B cell (primary cell): ENCODE measurements around the gene C1QL2. TPM values are rescaled to one million over a fixed set of nuclear protein-coding genes. Genes with fewer than 3 reads are reported as not detected.

Experiments
- ATAC-seq: fragments of 200-7000 bp; cut with Tn5 transposase; one replicate; pipeline ENCODE4 v1.10.0; 2021; ENCODE audit warnings: low read depth, mild to moderate bottlenecking, moderate number of reproducible peaks, moderate library complexity
- CTCF ChIA-PET: fragments of 350-600 bp; sonication (Branson Sonifier 250); formaldehyde crosslinking; loops from one replicate; lab custom pipeline; 2021; ENCODE audit warnings: antibody characterized with exemption, inconsistent platforms; lab: Charles Lee
- POLR2A ChIA-PET: fragments of 350-600 bp; sonication (Branson Sonifier 250); formaldehyde crosslinking; loops from one replicate; lab custom pipeline; 2021; ENCODE audit warnings: antibody characterized with exemption; lab: Charles Lee
- DNase-seq: peaks from one replicate; pipeline ENCODE4 v3.0.0; 2013
- H2AFZ ChIP-seq: 2 replicates; pipeline ENCODE4 v1.6.1; 2012; ENCODE audit warnings: mild to moderate bottlenecking, low read depth, low read length; ENCODE audit not compliant: insufficient read depth, poor library complexity, severe bottlenecking
- H3K27ac ChIP-seq, 2 donors: 1 replicate in 1 of 2; 2 replicates in 1 of 2; pipeline ENCODE4 v1.5.1; 2012 to 2013; ENCODE audit warnings: low read length in 2 of 2, mild to moderate bottlenecking in 2 of 2, moderate library complexity in 1 of 2
- H3K27me3 ChIP-seq, 4 experiments: fragments of 200-600 bp in 1 of 4; sonication (generic) in 1 of 4; replicated peaks in 1 of 4; 1 replicate in 2 of 4; 2 replicates in 2 of 4; pipeline versions ENCODE4 v1.6.1 to v1.7.0; 2013 to 2016; ENCODE audit warnings: low read length in 3 of 4, mild to moderate bottlenecking in 2 of 4, mixed read lengths in 1 of 4, moderate library complexity in 1 of 4; ENCODE audit not compliant: insufficient read depth in 4 of 4, control insufficient read depth in 3 of 4; ENCODE audit errors: control extremely low read depth in 1 of 4
- H3K36me3 ChIP-seq, 2 experiments: replicated peaks in 1 of 2; 1 replicate in 1 of 2; 2 replicates in 1 of 2; pipeline versions ENCODE4 v1.6.1 to v1.7.1; 2013; ENCODE audit warnings: low read length in 1 of 2; ENCODE audit not compliant: insufficient read depth in 2 of 2, control insufficient read depth in 1 of 2; ENCODE audit errors: control extremely low read depth in 1 of 2, extremely low read depth in 1 of 2
- H3K4me1 ChIP-seq, 2 donors: fragments of 200-600 bp in 1 of 2; sonication (generic) in 1 of 2; 1 replicate in 1 of 2; 2 replicates in 1 of 2; pipeline versions ENCODE4 v1.5.1 to v1.6.1; 2013 to 2017; ENCODE audit warnings: low read length in 2 of 2; ENCODE audit not compliant: control insufficient read depth in 2 of 2, insufficient read depth in 2 of 2
- H3K4me2 ChIP-seq: replicated peaks from 2 replicates; pipeline ENCODE3; 2012; ENCODE audit warnings: mild to moderate bottlenecking, low read depth, low read length; ENCODE audit not compliant: poor library complexity, severe bottlenecking
- H3K4me3 ChIP-seq, 5 experiments: fragments of 200-600 bp in 1 of 5; sonication (generic) in 1 of 5; 1 replicate in 3 of 5; 2 replicates in 2 of 5; pipeline versions ENCODE4 v1.5.1 to v1.7.0; 2011 to 2016; ENCODE audit warnings: low read length in 4 of 5, mild to moderate bottlenecking in 4 of 5, low read depth in 2 of 5, control low read depth in 1 of 5, moderate library complexity in 1 of 5; ENCODE audit not compliant: insufficient read depth in 1 of 5; ENCODE audit errors: control extremely low read depth in 1 of 5, extremely low read depth in 1 of 5
- H3K79me2 ChIP-seq: fragments of 200-600 bp; sonication (generic); one replicate; pipeline ENCODE4 v1.6.0; 2016; ENCODE audit warnings: low read length; ENCODE audit not compliant: control insufficient read depth, insufficient read depth
- H3K9ac ChIP-seq: fragments of 200-600 bp; sonication (generic); 2 replicates; pipeline ENCODE4 v1.6.1; 2017; ENCODE audit warnings: mild to moderate bottlenecking, low read length, moderate library complexity
- H3K9me3 ChIP-seq, 3 donors: one replicate each; pipeline versions ENCODE4 v1.6.1 to v1.7.1; 2013; ENCODE audit warnings: low read length in 2 of 3; ENCODE audit not compliant: control insufficient read depth in 2 of 3, insufficient read depth in 1 of 3; ENCODE audit errors: control extremely low read depth in 1 of 3
- H4K20me1 ChIP-seq: 2 replicates; pipeline ENCODE4 v1.6.0; 2012; ENCODE audit warnings: mild to moderate bottlenecking, low read length; ENCODE audit not compliant: insufficient read depth, control insufficient read depth, poor library complexity, severe bottlenecking
- H3K27ac Mint-ChIP-seq: one replicate; pipeline ENCODE4 v1.8.0; 2021; ENCODE audit warnings: mixed read lengths
- H3K27me3 Mint-ChIP-seq: one replicate; pipeline ENCODE4 v1.8.0; 2021; ENCODE audit warnings: mixed read lengths
- H3K4me1 Mint-ChIP-seq: one replicate; pipeline ENCODE4 v1.8.0; 2021; ENCODE audit warnings: mixed read lengths
- H3K4me3 Mint-ChIP-seq: one replicate; pipeline ENCODE4 v1.8.0; 2021; ENCODE audit warnings: mixed read lengths
- H3K9me3 Mint-ChIP-seq: one replicate; pipeline ENCODE4 v1.8.0; 2022; ENCODE audit warnings: mixed read lengths; ENCODE audit not compliant: insufficient read depth
- EZH2 ChIP-seq: IDR thresholded peaks from 2 replicates; pipeline ENCODE4 v1.6.1; 2012; ENCODE audit warnings: borderline replicate concordance, low read depth, mild to moderate bottlenecking, moderate library complexity, low read length; ENCODE audit not compliant: insufficient read depth, poor library complexity, severe bottlenecking
- WGBS: methylation state at CpG from one replicate; pipeline ENCODE4 v1.1.5; 2013; ENCODE audit warnings: missing lambda C conversion rate; ENCODE audit not compliant: insufficient coverage; 5-methylcytosine and 5-hydroxymethylcytosine counted together
- intact Hi-C: fragments of 100-400 bp; cut with micrococcal nuclease; formaldehyde crosslinking; loops from one replicate; pipeline ENCODE4 v1.10.0; 2022
- polyA plus RNA-seq: library from polyadenylated mRNA; depleted of rRNA; stranded (reverse); fragments of >200 nt; gene quantifications from 2 replicates; pipeline ENCODE4 v1.2.3, GENCODE V29; 2012
- small RNA-seq: library from RNA; depleted of rRNA; stranded (forward); fragments of <200 nt; gene quantifications from one replicate; pipeline ENCODE3, GENCODE V24; 2012; ENCODE audit warnings: low replicate concordance, low read depth; ENCODE audit not compliant: insufficient read length
- total RNA-seq, 2 donors: library from RNA; stranded (reverse); fragments of 120-200 nt in 1 of 2; gene quantifications; 1 replicate in 1 of 2; 2 replicates in 1 of 2; pipeline versions ENCODE4 v1.2.3 to v1.2.4, GENCODE V29; 2013 to 2022

The C1QL2 gene
- total and polyA plus RNA-seq, 2 donors (not counting 1 experiment from before 2014, with no cell fraction given): not detected

- Histone ChIP-seq H3K9me3 (peaks cover 0 to 6% (median 0%) of the 10 kb centered on the region in 3 donors), H3K36me3 (no peaks in the 10 kb centered on the region), H2AFZ (no peak overlapping the region), H3K79me2 (no peaks in the 10 kb centered on the region), H3K27ac (no peak overlapping the region), H4K20me1 (no peaks in the 10 kb centered on the region), H3K27me3 (no peaks in the 10 kb centered on the region), H3K9ac (no peak overlapping the region), H3K4me3 (no peak overlapping the region), H3K4me2 (no peak overlapping the region), H3K4me1 (no peaks in the 10 kb centered on the region)
- H3K27ac Mint-ChIP-seq: no peak overlapping the region
- ChIA-PET CTCF (no interaction called here), POLR2A (no interaction called here)
- H3K9me3 Mint-ChIP-seq: peaks cover 12% of the 10 kb centered on the region
- H3K27me3 Mint-ChIP-seq: peaks cover 8% of the 10 kb centered on the region
- TF ChIP-seq EZH2: no peak
- H3K4me3 Mint-ChIP-seq: no peak overlapping the region
- DNase-seq (no peak), ATAC-seq (no peak)
- WGBS: 30% methylated on average over 3 of the region's 5 CpGs
- intact Hi-C loops: no loop called here
- no peaks in the 10 kb centered on the region for H3K4me1 Mint-ChIP-seq
These were observed 52.2 kb downstream of the C1QL2 start for GRCh38 chr2:119106301-119106897.

Small RNA genes lying within 50 kb of the gene (small RNA-seq; reads per million reads assigned to genes)
- gene RN7SL468P: not detected

Other genes starting within 250 kb of the C1QL2 start
- gene MARCO, start 216.6 kb downstream of the C1QL2 start, total RNA-seq: not detected in 2 replicates
- 0.04 TPM in 1 of 2 replicates, not detected in the other for gene MARCO, start 216.6 kb downstream of the C1QL2 start, polyA plus RNA-seq
- 1.1 TPM in 2 replicates for gene STEAP3, start 65.1 kb upstream of the C1QL2 start, total RNA-seq
- gene STEAP3, start 65.1 kb upstream of the C1QL2 start, polyA plus RNA-seq: 1.6 and 1.7 TPM in 2 replicates
- gene C2orf76, start 208.1 kb upstream of the C1QL2 start, total RNA-seq: 11.5 and 13.6 TPM in 2 replicates
- gene C2orf76, start 208.1 kb upstream of the C1QL2 start, polyA plus RNA-seq: 5.8 and 6.9 TPM in 2 replicates
- 40.3 and 45.2 TPM in 2 replicates for gene DBI, start 208.2 kb upstream of the C1QL2 start, total RNA-seq
- gene DBI, start 208.2 kb upstream of the C1QL2 start, polyA plus RNA-seq: 69.4 and 81.8 TPM in 2 replicates